NCI-H774 (cell line): ENCODE measurements around the gene RASSF4.

Experiments
- DNase-seq: peaks from one replicate; lab custom pipeline; 2025; lab: John Stamatoyannopoulos, UW

Gene RASSF4, protein sequence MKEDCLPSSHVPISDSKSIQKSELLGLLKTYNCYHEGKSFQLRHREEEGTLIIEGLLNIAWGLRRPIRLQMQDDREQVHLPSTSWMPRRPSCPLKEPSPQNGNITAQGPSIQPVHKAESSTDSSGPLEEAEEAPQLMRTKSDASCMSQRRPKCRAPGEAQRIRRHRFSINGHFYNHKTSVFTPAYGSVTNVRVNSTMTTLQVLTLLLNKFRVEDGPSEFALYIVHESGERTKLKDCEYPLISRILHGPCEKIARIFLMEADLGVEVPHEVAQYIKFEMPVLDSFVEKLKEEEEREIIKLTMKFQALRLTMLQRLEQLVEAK

DNA sequence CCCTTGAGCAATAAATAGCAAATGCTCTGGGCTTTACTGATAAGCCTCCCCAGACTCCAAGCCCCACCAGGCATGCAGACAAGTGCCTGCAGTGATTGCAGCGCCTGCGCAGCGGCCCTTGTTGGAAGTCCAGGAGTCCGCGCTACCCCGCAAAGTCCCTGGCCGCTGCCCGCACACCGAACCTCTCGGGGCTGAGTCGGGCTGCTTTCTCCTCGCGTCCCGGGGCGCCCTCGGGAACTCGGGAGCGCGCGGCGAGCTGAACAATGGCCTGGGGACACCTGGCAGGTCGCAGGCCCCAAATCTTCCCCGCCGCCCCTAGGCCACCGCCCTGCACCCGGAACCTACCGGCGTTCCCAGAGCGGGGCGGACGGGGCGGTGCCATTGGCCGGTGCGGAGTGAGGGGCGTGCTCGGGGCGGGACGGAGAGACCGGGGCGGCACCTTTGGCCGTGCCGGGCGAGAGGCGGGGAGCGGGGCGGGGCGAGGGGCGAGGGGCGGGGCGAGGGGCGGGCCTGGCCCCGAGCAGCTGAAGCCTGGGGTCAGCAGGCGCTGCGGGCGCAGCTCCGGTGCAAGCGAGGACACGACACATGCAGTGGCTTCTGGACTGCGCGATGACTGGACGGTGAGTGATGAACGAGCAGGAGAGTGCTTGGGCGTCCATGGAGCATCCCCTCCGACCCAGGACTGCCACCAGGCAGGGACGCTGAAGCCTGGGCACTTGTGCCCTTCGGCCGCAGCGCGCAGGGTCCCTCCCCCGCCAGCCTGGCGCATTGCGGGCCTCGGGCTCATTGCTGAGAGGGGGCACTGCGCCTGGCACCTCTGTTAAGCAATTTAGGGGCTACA lies at the start of gene RASSF4:
Gene RASSF4, plus strand, starts transcription at position 556 of the 841 bp plus-strand sequence. CDS start 10,401 bp downstream, outside the sequence.
- DNase-seq, result peak; percentile 79

DNA sequence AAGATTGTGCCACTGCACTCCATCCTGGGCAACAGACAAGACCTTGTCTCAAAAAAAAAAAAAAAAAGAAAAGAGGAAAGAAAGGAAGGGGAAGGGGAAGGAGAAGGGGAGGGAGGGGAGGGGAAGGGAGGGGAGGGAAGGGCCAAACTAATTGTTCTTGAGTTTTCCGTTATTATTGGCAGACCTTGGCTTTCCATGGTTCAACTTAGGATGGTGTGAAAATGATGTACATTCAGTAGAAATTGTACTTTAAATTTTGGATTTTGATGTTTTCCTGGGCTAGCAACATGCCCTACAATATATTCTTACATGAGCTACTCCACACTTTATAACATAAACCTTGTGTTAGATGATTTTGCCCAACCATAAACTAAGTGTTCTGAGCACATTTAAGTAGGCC lies 49.7 kb upstream of the RASSF4 start:
- no peak for DNase-seq

DNA sequence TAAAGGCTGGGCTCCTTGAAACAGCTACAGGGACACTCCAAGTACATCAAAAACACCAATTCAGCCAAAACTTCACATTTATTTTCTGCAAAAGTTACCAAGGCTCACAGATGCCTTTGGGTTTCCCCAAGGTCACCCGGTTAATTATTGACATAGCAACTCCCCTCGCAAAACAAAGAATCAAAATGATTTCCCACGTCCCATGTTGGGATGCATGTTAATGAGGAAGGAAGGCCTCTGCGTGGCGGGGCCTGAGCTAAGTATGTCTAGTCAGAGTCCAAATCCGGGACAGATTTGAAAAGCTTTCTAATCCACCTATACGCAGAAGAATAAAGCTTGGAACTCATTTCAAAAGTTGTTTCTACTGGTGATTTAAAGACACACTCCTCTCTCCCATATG lies 49.0 kb upstream of the RASSF4 start:
- DNase-seq, result no peak

DNA sequence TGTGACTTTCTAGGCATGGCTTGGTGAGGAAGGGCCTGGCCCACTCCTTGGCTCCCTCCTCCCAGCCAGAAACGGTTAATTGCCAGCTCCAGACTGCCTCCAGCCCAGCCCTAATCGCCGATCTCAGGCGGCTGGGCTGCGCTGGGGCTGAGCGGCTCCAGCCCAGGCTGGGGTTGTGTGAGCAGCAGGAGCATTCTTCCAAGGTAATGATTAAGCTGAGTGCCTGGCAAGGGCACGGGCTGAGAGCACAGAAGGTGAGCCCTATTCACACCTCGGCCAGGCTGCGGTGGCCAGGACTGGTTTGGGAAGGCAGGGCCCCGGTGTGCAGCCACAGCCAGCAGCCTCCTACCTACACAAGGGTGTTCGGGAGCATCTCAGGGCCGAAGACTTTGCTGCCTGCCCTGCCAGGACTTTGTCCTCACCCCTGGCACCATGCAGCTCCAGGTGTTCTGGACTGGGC lies 48.5 kb upstream of the RASSF4 start, which contains the start of gene TMEM72:
Gene TMEM72, plus strand, starts transcription at position 257 of the 460 bp plus-strand sequence. Its CDS starts 176 bp downstream, at position 433.
- DNase-seq, result no peak

DNA sequence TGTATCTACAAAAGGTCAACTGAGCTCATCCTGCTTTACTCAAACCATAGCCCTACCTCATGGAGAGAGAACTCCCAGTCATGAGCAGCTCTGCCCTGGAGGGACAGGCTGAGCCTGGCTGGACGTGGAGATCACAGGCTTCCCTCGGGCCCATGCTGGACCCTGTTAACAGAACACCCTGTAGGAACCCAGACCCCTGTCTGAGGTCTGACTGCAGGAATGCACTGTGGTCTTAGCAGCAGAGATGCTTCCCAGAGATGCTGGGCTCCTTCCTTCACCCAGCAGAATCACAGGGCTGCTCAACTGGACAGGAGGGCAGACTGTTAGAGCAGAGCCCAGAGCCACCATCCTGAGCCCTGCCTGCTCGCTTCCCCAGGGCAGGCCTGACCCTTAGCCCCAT lies 47.7 kb upstream of the RASSF4 start:
- DNase-seq, result no peak

DNA sequence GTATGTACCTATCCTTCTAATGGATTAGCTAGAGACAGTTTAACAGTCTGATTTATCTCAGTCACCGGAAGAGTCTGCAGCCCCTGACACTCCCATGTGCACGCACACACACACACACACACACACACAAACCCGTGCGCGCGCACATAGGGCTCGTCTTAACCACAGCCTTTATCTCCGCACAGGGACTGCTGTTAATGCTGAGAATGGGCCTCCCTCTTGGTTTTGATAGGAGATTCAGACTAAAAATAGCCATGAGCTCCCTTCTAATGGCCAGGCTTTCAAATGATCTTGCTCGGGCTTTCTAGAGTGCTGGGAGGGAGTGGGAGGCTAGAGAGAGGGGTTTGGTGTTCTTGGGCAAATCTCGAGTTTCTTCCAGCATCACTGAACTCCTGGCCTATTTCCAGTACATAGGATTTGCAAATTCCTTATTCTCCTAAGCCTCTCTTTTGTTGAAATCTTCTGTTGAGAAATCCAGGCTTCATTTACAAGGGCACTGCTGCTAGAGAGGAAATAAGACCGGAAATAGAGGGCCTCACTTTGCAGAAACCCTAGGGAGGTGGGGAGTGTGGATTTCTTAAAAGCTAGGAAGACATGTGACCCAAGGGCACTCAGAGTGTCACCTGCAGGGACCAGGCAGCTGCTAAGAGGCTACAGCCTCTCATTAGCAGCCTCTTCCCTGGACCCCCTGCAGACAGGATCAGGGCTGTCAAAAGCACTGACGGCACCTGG lies 46.1 kb upstream of the RASSF4 start:
- DNase-seq, result no peak

DNA sequence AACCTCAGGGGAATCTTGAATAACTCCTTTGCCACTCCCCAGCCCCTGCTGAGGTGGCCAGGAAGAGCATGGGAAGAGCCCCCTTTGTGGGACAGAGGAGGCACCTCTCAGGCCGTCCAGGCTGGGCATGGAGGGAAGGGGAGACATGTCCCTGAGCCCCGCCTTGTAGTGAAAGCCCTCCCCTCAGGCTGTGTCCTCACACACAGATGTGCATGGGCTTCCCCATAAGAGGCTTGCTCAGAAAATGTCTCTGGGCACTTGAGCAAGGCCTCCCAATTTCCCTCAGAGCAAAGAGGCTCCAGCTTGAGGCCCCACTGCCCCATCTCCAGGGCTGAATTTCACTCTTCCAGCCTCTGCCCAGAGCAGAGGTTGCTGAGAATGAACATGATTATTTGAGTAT lies 44.7 kb upstream of the RASSF4 start:
- no peak for DNase-seq

DNA sequence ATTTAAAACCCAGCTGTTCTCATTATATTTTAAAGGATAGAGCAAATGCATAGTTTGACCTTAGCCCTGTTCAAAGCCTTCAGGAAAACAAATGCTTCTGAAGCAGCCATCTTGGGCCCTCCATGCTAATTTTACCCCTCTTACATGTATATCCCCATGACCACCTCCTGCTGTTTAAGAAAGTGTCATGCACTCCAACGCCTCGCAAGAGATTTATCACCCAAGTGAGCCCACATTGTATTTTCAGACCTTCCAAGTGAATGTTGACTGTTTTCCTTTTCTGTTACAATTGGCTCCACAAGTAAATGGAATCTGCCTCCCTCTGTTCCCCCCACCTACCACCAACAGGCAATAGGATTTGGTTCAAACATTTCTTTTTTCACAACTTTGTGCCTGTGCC lies 43.2 kb upstream of the RASSF4 start:
- DNase-seq, result no peak

DNA sequence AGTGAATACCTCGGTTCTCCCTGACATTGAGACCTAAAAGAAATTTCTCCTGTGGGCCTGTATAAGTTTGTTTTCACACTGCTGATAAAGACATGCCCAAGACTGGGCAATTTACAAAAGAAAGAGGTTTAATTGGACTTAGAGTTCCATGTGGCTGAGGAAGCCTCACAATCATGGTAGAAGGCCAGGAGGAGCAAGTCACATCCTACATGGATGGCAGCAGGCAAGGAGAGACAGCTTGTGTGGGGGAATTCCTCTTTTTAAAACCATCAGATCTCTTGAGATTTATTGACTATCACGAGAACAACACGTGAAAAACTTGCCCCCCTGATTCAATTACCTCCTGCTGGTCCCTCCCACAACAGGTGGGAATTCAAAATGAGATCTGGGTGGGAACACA lies 41.8 kb upstream of the RASSF4 start:
- DNase-seq, result no peak

DNA sequence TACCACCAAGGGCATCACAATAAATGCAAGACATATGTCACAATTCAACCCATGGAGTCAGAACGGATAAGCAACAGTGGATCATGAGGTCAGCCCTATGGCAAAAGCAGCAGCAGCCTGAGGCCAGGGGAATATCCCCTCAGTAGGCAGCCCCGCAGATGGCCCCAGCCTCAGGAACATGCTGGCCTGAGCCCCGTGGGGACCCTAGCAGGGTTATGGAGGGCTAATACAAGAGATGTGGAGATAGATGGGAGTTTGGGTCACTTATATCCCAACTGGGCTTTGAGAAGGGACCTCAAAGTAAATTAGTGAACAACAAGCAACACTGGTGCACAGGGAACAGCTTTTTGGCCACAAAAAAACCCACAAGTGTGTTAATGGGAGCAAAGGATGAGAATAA lies 39.4 kb upstream of the RASSF4 start:
- no peak for DNase-seq

DNA sequence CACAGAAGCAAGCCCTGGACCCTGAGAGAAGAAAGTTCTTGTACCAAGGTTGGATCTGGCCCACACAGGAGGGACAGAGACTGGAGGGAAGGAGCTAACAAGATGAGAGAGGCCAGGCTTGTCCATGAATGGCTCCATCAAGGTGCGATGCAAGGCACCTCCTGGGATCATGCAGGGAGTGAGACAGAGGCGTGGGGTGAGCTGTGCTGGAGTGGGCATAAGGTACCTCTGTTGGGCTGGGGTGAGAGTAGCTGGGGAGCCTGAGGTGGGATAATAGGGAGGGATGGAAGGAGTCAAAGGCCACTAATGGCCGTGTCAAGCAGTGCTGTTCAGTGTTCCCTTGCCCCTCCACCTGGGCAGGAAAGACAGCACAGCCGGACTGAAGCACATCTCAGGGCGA lies 38.5 kb upstream of the RASSF4 start:
- DNase-seq, result no peak

DNA sequence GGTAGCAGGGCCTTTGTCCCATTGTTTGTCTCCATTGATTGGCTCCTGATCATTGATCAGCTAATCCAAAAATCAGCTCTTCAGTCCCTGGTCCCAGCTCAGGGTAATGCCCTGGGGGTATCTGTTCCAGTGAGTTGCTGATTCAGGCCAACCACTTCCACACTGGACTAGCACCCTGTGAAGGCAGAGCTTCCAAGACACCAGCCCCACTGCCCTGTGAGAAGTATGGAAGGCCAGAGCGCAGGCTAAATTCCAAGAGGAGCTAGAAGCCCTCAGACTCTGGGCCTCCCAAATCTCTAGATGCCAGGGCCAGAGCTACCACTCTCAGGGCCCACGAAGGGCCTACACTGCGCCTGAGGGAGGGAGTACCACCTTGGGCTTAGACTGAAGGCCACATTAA lies 38.1 kb upstream of the RASSF4 start:
- no peak for DNase-seq

DNA sequence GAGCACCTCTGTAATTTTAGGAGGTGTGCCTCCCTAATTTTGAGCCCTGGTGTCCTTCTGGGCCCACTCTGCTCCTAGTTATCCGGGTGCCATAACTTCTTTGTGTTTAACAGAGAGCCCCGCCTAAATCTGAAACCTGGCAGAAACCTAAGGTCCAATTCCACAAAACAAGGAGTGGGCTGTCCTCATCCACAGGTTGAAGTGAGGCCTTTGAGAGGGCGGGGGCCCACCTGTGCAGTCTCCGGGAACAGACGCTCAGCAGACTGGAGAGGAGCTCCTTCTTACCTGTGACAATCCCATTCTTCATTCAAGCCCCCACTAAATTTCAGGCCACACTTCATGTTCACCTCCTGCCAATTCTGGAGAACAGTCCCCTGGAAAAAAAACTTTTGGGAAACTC lies 37.6 kb upstream of the RASSF4 start:
- no peak for DNase-seq

DNA sequence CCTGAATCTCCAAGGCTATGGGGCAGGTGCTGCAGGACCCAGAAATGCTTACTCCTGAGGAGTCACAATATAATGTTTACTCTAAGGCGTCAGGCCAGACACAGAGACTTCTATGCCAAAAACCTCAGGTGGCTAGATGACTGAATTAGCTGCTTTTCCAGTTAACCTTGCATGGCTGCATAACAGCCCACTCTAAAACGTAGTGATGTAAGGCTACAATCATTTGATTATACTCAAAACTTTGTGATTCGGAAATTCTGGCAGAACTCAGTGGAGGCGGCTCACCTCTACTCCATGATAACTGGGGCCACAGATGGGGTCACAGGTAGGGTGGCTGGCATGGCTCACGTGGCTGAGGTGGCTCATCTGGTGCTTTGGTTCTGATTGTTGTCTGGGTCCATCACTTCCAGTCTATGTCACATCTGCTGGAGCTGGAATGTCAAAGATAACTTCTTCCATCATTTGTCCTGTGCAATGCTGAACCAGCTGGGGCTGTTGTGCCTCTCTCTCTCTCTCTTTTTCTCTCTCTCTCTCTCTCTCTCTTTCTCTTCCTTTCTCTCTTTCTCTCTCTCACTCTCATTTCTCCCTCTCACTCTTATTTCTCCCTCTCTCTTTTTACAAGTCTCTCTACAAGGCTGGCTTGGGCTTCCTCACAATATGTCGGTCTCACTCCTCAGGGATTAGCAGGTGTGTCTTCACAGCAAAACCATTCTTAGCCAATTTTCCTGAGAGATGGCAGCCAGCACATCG lies 36.6 kb upstream of the RASSF4 start:
- DNase-seq, result no peak

DNA sequence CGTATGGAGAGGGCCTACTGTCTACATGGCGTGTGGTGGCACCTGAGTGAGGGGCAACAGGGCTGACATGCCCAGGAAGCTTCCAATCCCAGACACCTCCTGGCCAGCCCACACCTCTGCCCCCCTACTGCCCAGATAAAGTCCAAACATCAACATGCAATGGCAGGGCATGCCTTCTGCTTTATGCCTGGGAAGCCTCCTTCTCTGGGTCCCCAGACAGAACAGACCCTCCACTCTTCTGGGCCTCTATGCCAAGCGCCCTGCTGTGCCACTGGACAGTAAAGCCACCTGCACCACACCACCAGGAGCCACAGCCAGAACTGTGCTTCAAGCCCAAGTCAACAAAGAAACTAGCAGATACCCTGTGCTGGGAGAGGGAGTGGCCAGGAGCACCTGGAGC lies 36.0 kb upstream of the RASSF4 start:
- DNase-seq, result no peak

DNA sequence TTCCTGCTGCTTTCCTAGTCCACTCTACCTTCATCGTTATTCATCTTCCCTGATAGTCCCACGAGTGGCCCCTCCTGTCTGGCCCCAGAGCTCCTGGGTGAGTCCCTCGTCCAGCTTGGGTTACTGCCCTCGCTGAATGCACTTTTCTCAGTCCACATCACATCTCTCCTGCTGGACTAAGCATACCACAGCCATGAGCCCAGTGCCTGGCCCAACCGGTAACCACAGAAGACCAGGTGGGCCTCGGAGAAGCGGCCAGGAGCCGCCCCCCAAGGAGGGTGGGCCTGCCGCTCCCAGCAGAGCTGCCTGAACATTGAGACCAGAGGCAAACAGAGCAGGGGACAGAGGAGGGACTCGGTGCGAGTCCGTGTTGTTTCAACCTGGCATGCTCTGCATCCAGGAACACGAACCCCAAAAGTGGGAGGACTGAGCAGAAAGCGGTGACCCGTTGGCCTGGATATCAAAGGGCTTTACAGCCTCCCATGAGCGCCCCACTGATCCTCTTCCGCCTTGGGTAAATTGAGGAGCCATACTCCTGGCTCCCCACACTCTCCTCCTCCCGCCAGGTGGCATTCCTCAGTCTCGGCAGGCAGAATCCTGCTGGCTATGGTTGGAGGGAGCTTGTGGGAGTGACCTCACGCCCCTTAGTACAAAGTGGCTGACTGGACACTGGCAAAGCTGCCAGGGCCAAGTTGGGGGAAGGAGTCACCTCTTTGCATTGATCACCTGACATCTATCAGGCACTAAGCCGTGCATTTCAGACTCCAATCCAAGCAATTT lies 35.2 kb upstream of the RASSF4 start:
- DNase-seq, result no peak

DNA sequence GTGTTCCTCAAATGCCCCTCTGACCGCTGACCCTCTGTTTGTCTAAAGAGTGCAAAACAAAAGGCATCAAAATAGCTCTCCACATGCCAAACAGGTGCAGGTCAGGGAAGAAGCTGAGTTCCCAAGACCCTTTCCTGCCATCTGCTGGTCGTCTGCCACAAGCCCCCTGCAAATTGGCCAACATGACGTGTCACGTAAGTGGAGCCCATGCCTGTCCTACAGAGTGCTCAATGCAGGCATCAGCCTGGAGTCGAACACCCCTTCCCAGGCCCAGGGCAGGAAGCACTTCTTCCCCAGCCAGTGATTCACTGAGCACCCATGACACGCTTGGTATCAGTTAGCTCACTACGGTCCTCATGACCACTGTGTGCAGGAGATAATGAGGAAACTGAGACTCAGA lies 34.4 kb upstream of the RASSF4 start:
- DNase-seq, result no peak

DNA sequence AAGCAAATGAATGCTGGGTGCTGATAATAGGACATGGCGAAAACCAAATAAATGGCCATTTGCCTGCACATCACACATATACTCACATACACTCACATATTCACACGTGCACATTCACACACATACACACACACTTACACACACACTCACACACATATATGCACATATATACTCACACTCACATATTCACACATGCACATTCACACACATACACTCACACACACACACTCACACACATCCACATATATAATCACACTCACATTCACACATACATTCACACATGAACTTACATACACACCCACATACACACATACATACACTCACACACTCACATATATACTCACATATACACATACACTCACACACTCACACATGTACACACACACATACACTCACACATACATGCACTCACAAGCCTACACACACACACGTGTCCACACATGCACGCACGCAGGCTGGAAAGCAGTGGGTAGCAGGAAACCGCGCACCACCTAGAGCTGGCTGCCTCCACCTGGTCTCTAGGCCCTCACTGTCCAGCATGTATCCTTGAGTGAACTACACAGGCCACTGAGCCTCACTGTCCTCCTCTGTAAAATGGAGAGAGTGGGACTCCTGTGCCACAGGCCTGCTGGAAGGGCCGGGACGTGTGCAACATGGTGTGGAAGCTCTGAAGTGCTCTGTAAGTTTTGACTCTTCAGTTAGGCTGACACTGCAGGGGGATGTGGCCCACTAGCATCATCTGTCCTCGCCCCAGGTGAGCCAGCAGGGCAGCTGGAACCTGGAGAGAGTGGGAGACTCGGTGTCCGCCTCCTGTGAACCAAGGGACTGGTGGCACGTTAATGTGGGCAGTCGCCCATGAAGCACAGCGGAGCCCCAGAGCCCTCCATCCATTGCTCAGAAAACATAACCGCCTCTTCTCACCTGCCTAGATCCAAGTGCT lies 33.5 kb upstream of the RASSF4 start:
- no peak for DNase-seq

DNA sequence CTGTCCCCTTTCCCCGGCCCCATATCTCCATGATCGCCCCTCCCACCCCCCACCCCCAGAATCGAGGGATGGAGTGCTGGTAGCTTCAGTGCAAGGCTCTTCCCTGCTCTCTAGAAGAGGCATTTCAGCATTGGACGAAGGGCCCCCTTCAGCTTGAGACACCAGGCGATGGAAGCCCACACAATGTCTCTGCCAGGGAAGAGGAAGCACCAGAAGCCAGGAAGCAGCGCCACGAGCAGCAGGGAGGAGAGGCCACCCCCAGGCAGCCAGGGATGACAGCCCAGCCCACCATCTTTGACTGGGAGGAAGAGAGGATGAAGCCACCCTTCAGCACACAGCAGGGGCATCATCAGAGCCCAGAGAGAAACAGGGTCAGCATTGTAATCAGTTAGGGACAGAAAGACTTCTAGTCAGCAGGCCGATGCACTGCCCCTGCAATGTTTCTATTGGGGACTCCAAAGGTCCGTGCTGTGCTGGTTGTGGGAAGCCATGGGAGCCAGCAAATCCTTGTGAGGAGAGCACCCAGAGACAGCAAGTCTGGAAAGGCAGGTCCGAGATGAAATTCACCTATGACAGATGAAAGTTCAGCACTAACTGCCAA lies 32.8 kb upstream of the RASSF4 start:
- no peak for DNase-seq
